ENCODE data around the gene TMEM88. TPM values are rescaled to one million over a fixed set of nuclear protein-coding genes. Genes with fewer than 3 reads are reported as not detected.

TMEM88 gene
- total and polyA plus RNA-seq, 2 experiments from 2014 or later = not detected

DNA sequence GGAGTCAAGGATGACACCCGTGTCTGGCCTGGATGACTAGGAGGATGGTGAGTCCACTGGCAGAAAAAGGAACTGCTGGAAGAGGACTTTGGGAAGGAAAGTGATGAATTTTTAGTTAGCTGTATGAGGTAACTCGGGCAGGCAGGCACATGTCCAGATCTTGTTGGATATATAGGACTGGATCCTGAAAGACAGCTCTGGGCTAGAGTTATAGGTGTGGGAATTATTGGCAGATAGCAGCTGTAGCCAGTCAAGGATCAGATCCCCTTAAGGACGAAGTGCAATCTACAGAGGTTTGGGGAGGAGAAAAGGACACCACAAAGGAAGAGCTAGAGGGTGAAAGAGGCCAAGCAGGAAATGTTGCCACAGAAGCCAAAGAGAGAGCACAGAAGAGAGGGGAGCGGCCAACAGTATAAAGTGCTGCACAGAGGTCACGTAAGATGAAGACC lies 13.0 kb downstream of the TMEM88 start:
- Histone ChIP-seq H3K27me3 (replicated peaks; ENCODE audit: insufficient read depth) (no peaks in the 10 kb centered on the region), H3K79me2 (ENCODE audit: insufficient read depth) (no peaks in the 10 kb centered on the region), H3K4me3 (no peak overlapping the region), H4K20me1 (ENCODE audit: insufficient read depth) (no peaks in the 10 kb centered on the region), H3K36me3 (ENCODE audit: low read depth) (0 out of 2 replicates have a peak, but pooled peaks cover 3% of the 10 kb centered on the region), H3K9me2 (ENCODE audit: insufficient read depth) (no peaks in the 10 kb centered on the region), H3F3A (ENCODE audit: insufficient read depth) (peaks cover 16% of the 10 kb centered on the region; the same call in 1 of the 2 replicates), H3K9me3 (ENCODE audit: low read depth) (no peaks in the 10 kb centered on the region), H3K4me2 (ENCODE audit: unreplicated experiment) (no peak overlapping the region), H3K4me1 (ENCODE audit: insufficient read depth) (no peaks in the 10 kb centered on the region), H3K9ac (no peak overlapping the region), H2AFZ (no peak overlapping the region), H3K27ac (no peak overlapping the region)
- TF ChIP-seq EZH2 (IDR thresholded peaks at IDR 0.05; ENCODE audit: insufficient read depth, poor library complexity, severe bottlenecking) (no peak), EZH2phosphoT487 (IDR thresholded peaks at IDR 0.05; ENCODE audit: insufficient read depth, low read depth) (no peak)
- DNase-seq = no peak
- in situ Hi-C loops (cut with MboI) = no loop called here
- WGBS, 2 experiments (ENCODE audit: low coverage in 1 of 2, low lambda C conversion rate in 2 of 2, missing lambda C conversion rate in 2 of 2) = 81 to 82% methylated on average over 5 of the region's 5 CpGs

DNA sequence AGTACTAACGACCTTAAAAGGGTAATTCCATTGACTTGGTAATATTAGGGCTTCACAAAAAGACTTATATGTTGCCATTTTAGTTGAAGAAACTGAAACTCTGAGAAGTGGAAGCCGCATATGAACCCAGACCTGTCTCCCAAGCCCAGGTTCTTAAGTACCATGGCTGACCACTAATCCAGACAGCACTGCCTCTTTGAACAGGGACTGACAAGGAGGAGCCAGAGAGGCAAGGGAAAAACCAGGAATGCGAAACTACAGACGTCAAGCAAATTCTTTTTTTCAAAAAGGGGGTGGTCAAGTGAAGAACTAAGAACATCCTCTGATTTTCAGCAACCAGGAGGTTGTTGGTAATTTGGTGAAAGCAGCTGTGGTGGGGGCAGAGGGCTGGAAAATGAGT lies 18.2 kb downstream of the TMEM88 start:
- Histone ChIP-seq H3K27me3 (replicated peaks; ENCODE audit: insufficient read depth) (no peaks in the 10 kb centered on the region), H3F3A (ENCODE audit: insufficient read depth) (no peaks in the 10 kb centered on the region), H3K79me2 (ENCODE audit: insufficient read depth) (no peaks in the 10 kb centered on the region), H3K9me3 (ENCODE audit: low read depth) (no peaks in the 10 kb centered on the region), H4K20me1 (ENCODE audit: insufficient read depth) (no peaks in the 10 kb centered on the region), H3K4me1 (ENCODE audit: insufficient read depth) (no peaks in the 10 kb centered on the region), H3K36me3 (ENCODE audit: low read depth) (0 out of 2 replicates have a peak, but pooled peaks cover 7% of the 10 kb centered on the region), H3K9me2 (ENCODE audit: insufficient read depth) (no peaks in the 10 kb centered on the region), H3K9ac (no peak overlapping the region), H3K4me2 (ENCODE audit: unreplicated experiment) (no peak overlapping the region), H2AFZ (no peak overlapping the region), H3K4me3 (no peak overlapping the region), H3K27ac (no peak overlapping the region)
- no peak for TF ChIP-seq EZH2 (IDR thresholded peaks at IDR 0.05; ENCODE audit: insufficient read depth, poor library complexity, severe bottlenecking)
- no peak for TF ChIP-seq EZH2phosphoT487 (IDR thresholded peaks at IDR 0.05; ENCODE audit: insufficient read depth, low read depth)
- DNase-seq = no peak
- WGBS, 2 experiments (ENCODE audit: low coverage in 1 of 2, low lambda C conversion rate in 2 of 2, missing lambda C conversion rate in 2 of 2) = 77 to 79% methylated on average over 4 of the region's 4 CpGs
- in situ Hi-C loops (cut with MboI) = no loop called here

DNA sequence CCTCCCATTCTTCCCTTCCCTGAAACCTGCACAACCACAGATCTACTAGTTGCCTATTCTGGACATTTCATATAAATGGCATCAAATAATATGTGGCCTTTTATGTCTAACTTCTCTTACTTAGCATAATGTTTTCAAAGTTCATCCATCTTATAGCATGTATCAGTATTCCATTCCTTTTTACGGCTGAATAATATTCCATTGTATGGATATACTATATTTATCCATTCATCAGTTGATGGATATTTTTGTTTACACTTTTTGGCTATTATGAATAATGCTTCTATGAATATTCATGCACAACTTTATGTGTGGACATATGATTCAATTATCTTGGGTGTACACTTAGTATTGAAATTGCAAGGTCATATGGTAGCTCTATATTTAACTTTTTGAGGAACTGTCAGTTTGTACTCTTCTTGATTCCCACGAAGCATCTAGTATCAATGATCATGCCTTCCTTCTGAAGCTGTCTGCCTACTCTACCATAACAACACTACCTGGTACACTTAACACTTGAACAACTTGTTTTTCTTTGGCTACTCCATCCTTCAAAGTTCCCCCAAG lies 21.0 kb downstream of the TMEM88 start:
- no peak overlapping the region for H3K27ac ChIP-seq
- 0 out of 2 replicates have a peak, but pooled peaks cover 11% of the 10 kb centered on the region for H3K36me3 ChIP-seq (ENCODE audit: low read depth)
- no peaks in the 10 kb centered on the region for H3K79me2 ChIP-seq (ENCODE audit: insufficient read depth)
- in situ Hi-C loops (cut with MboI) = no loop called here
- no peak overlapping the region for H2AFZ ChIP-seq
- H3K9me2 ChIP-seq (ENCODE audit: insufficient read depth) = no peaks in the 10 kb centered on the region
- no peaks in the 10 kb centered on the region for H3K4me1 ChIP-seq (ENCODE audit: insufficient read depth)
- TF ChIP-seq EZH2 (IDR thresholded peaks at IDR 0.05; ENCODE audit: insufficient read depth, poor library complexity, severe bottlenecking) = no peak
- TF ChIP-seq EZH2phosphoT487 (IDR thresholded peaks at IDR 0.05; ENCODE audit: insufficient read depth, low read depth) = no peak
- H3K4me3 ChIP-seq = no peak overlapping the region
- no peaks in the 10 kb centered on the region for H3K27me3 ChIP-seq (replicated peaks; ENCODE audit: insufficient read depth)
- H3K9ac ChIP-seq = no peak overlapping the region
- H3K9me3 ChIP-seq (ENCODE audit: low read depth) = no peaks in the 10 kb centered on the region
- H3K4me2 ChIP-seq (ENCODE audit: unreplicated experiment) = no peak overlapping the region
- no peaks in the 10 kb centered on the region for H3F3A ChIP-seq (ENCODE audit: insufficient read depth)
- no peak for DNase-seq
- no peaks in the 10 kb centered on the region for H4K20me1 ChIP-seq (ENCODE audit: insufficient read depth)
- 91 to 96% methylated on average over 2 of the region's 2 CpGs for WGBS, 2 experiments (ENCODE audit: low coverage in 1 of 2, low lambda C conversion rate in 2 of 2, missing lambda C conversion rate in 2 of 2)

DNA sequence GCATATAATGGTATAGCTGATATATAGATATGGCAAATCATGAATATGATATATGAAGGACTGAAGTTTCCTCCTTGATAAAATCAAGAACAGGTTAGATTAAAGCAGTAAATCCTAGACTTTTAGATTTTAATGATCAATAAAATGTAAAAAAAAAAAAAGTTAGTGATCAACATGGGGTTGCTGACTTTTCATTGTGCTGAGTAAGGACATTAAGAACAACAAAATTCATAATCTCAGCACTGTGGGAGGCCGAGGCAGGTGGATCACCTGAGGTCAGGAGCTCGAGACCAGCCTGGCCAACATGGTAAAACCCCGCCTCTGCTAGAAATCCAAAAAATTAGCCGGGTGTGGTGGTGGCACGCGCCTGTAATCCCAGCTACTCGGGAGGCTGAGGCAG lies 23.4 kb downstream of the TMEM88 start:
- Histone ChIP-seq H2AFZ (no peak overlapping the region), H3K9me2 (ENCODE audit: insufficient read depth) (no peaks in the 10 kb centered on the region), H3K27ac (no peak overlapping the region), H3K4me2 (ENCODE audit: unreplicated experiment) (no peak overlapping the region), H3K9me3 (ENCODE audit: low read depth) (no peaks in the 10 kb centered on the region), H3F3A (ENCODE audit: insufficient read depth) (peaks cover under 1% of the 10 kb centered on the region; the same call in 1 of the 2 replicates), H3K4me3 (no peak overlapping the region), H3K9ac (no peak overlapping the region), H4K20me1 (ENCODE audit: insufficient read depth) (no peaks in the 10 kb centered on the region), H3K36me3 (ENCODE audit: low read depth) (0 out of 2 replicates have a peak, but pooled peaks cover 11% of the 10 kb centered on the region), H3K4me1 (ENCODE audit: insufficient read depth) (no peaks in the 10 kb centered on the region), H3K27me3 (replicated peaks; ENCODE audit: insufficient read depth) (no peaks in the 10 kb centered on the region), H3K79me2 (ENCODE audit: insufficient read depth) (no peaks in the 10 kb centered on the region)
- no peak for DNase-seq
- TF ChIP-seq EZH2phosphoT487 (IDR thresholded peaks at IDR 0.05; ENCODE audit: insufficient read depth, low read depth) (no peak), EZH2 (IDR thresholded peaks at IDR 0.05; ENCODE audit: insufficient read depth, poor library complexity, severe bottlenecking) (no peak)
- WGBS, 2 experiments (ENCODE audit: low coverage in 1 of 2, low lambda C conversion rate in 2 of 2, missing lambda C conversion rate in 2 of 2) = 95% methylated on average over 7 of the region's 7 CpGs
- in situ Hi-C loops (cut with MboI) = no loop called here
